MM.1S (cell line): Measurements from ENCODE around the gene DNPH1.

Experiments
- DNase-seq: peaks from one replicate; pipeline ENCODE4 v3.0.0-alpha.2; 2015
- H2AFZ ChIP-seq: fragments of 300-600 bp; sonication (generic); 2 replicates; pipeline ENCODE4 v1.6.0; 2016; ENCODE audit warnings: antibody characterized with exemption, low read length
- H3F3A ChIP-seq: fragments of 300-600 bp; sonication (generic); 2 replicates; pipeline ENCODE4 v1.6.1; 2016; ENCODE audit warnings: mild to moderate bottlenecking, antibody characterized with exemption, low read length, moderate library complexity, mixed read lengths; ENCODE audit not compliant: insufficient read depth
- H3K27ac ChIP-seq: fragments of 300-600 bp; sonication (generic); 2 replicates; pipeline ENCODE4 v1.5.1; 2016; ENCODE audit warnings: mild to moderate bottlenecking, low read length
- H3K27me3 ChIP-seq: fragments of 300-600 bp; sonication (generic); replicated peaks from 2 replicates; pipeline ENCODE4 v1.6.0; 2016; ENCODE audit warnings: low read length; ENCODE audit not compliant: insufficient read depth
- H3K36me3 ChIP-seq: fragments of 300-600 bp; sonication (generic); replicated peaks from 2 replicates; pipeline ENCODE4 v1.6.1; 2016; ENCODE audit warnings: mild to moderate bottlenecking, low read length, mixed read lengths; ENCODE audit not compliant: insufficient read depth
- H3K4me1 ChIP-seq: fragments of 300-600 bp; sonication (generic); 2 replicates; pipeline ENCODE4 v1.6.1; 2016; ENCODE audit warnings: low read length, mixed read lengths
- H3K4me2 ChIP-seq: fragments of 300-600 bp; sonication (generic); 2 replicates; pipeline ENCODE4 v1.6.0; 2016; ENCODE audit warnings: low read depth, low read length
- H3K4me3 ChIP-seq: fragments of 300-600 bp; sonication (generic); 2 replicates; pipeline ENCODE4 v1.5.1; 2016; ENCODE audit warnings: low read length, mixed read lengths
- H3K79me2 ChIP-seq: fragments of 300-600 bp; sonication (generic); 2 replicates; pipeline ENCODE4 v1.6.1; 2016; ENCODE audit warnings: mixed run types, low read length, mixed read lengths
- H3K9ac ChIP-seq: fragments of 300-600 bp; sonication (generic); 2 replicates; pipeline ENCODE4 v1.6.1; 2016; ENCODE audit warnings: low read length, mixed read lengths
- H3K9me2 ChIP-seq: fragments of 300-600 bp; sonication (generic); replicated peaks from 2 replicates; pipeline ENCODE4 v1.6.1; 2016; ENCODE audit warnings: mild to moderate bottlenecking, low read length, mixed read lengths; ENCODE audit not compliant: insufficient read depth
- H3K9me3 ChIP-seq: fragments of 300-600 bp; sonication (generic); replicated peaks from 2 replicates; pipeline ENCODE4 v1.6.1; 2016; ENCODE audit warnings: mild to moderate bottlenecking, low read length, mixed read lengths; ENCODE audit not compliant: insufficient read depth
- H4K20me1 ChIP-seq: fragments of 300-600 bp; sonication (generic); 2 replicates; pipeline ENCODE4 v1.6.1; 2016; ENCODE audit warnings: mild to moderate bottlenecking, low read length, moderate library complexity, mixed read lengths; ENCODE audit not compliant: insufficient read depth
- CTCF ChIP-seq: fragments of 300-600 bp; sonication (generic); IDR thresholded peaks from 2 replicates; pipeline ENCODE4 v1.5.1; 2016; ENCODE audit warnings: antibody characterized with exemption, low read length, mixed read lengths
- EZH2 ChIP-seq: fragments of 300-600 bp; sonication (generic); optimal IDR thresholded peaks from 2 replicates; pipeline ENCODE3; 2017; ENCODE audit warnings: low read depth, mild to moderate bottlenecking, antibody characterized with exemption, low read length, mixed read lengths
- EZH2phosphoT487 ChIP-seq: fragments of 300-600 bp; sonication (generic); IDR thresholded peaks from 2 replicates; pipeline ENCODE4 v1.6.1; 2018; ENCODE audit warnings: antibody characterized with exemption, low read length

The DNPH1 gene

DNA sequence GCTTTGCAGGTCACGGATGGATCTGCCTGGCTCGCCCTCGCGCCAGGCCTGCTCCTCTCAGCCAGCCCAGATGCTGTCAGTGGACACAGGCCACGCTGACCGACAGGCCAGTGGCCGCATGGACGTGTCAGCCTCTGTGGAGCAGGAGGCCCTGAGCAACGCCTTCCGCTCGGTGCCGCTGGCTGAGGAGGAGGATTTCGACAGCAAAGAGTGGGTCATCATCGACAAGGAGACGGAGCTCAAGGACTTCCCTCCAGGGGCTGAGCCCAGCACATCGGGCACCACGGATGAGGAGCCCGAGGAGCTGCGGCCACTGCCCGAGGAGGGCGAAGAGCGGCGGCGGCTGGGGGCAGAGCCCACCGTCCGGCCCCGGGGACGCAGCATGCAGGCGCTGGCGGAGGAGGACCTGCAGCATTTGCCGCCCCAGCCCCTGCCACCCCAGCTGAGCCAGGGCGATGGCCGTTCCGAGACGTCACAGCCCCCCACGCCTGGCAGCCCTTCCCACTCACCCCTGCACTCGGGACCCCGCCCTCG, 33.6 kb upstream of the DNPH1 start:
- Histone ChIP-seq H3K79me2 (no peaks in the 10 kb centered on the region), H3F3A (no peaks in the 10 kb centered on the region), H4K20me1 (no peaks in the 10 kb centered on the region), H3K27me3 (no peaks in the 10 kb centered on the region), H3K27ac (no peak overlapping the region), H3K4me1 (peaks cover 4% of the 10 kb centered on the region), H3K36me3 (no peaks in the 10 kb centered on the region), H3K4me2 (no peak overlapping the region), H3K4me3 (no peak overlapping the region), H2AFZ (no peak overlapping the region), H3K9ac (no peak overlapping the region), H3K9me2 (no peaks in the 10 kb centered on the region), H3K9me3 (no peaks in the 10 kb centered on the region)
- TF ChIP-seq EZH2phosphoT487 (no peak), EZH2 (no peak), CTCF (no peak)
- DNase-seq = no peak

DNA sequence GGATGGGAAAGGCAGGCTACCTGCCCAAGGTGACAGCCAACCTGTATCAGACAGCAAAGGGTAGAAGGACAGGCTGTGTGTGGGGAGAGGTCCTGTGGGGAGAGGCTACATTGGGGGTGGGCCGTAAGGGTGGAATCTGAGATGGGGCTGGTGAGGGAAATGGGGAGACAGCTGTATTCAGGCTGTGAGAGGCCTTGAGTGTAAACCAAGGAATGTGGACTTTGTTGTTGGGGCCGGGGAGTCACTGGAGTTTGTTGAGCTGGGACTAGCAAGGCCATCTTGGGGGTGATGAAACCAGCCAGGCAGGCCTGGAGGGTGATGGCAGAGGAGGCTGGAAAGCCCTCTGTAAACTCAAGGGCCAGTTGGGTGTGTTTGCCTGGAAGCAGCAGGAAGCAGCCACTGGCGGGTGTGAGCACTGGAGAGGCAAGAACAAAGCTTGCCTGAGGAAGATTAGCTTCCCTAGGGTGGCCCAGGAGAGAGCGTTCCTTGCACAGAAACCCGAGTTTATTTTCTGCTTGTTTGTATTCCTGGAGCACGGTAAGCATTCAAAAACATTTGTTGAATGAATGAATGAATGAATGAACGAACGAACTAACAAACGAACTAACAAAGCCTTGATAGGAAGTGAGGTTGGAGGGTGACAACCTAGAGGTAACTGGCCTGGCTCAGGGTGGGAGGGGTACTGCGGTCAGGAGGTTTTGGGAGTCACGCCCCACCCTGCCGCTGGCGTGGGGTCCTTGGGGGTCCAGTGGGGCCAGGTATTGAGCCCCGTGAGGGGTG, 32.9 kb upstream of the DNPH1 start:
- Histone ChIP-seq H3K36me3 (no peaks in the 10 kb centered on the region), H3K4me2 (no peak overlapping the region), H3K27me3 (no peaks in the 10 kb centered on the region), H3K4me1 (peaks cover 11% of the 10 kb centered on the region), H3K9me2 (no peaks in the 10 kb centered on the region), H3K79me2 (no peaks in the 10 kb centered on the region), H3K4me3 (no peak overlapping the region), H2AFZ (no peak overlapping the region), H4K20me1 (no peaks in the 10 kb centered on the region), H3F3A (no peaks in the 10 kb centered on the region), H3K9me3 (no peaks in the 10 kb centered on the region), H3K27ac (no peak overlapping the region), H3K9ac (no peak overlapping the region)
- TF ChIP-seq EZH2phosphoT487 = no peak
- no peak for TF ChIP-seq CTCF
- TF ChIP-seq EZH2 = no peak
- no peak for DNase-seq

GRCh38 chr6:43261198-43261597, 31.9 kb upstream of the DNPH1 start:
- DNase-seq = no peak
- no peaks in the 10 kb centered on the region for H3K79me2 ChIP-seq
- no peak for TF ChIP-seq EZH2phosphoT487
- TF ChIP-seq EZH2 = no peak
- no peak for TF ChIP-seq CTCF
- H4K20me1 ChIP-seq = no peaks in the 10 kb centered on the region
- H3K4me3 ChIP-seq = no peak overlapping the region
- H3K4me1 ChIP-seq = peaks cover 13% of the 10 kb centered on the region
- H3K9ac ChIP-seq = no peak overlapping the region
- no peak overlapping the region for H2AFZ ChIP-seq
- no peaks in the 10 kb centered on the region for H3K9me3 ChIP-seq
- H3K4me2 ChIP-seq = no peak overlapping the region
- H3K36me3 ChIP-seq = no peaks in the 10 kb centered on the region
- no peaks in the 10 kb centered on the region for H3K27me3 ChIP-seq
- no peaks in the 10 kb centered on the region for H3F3A ChIP-seq
- no peaks in the 10 kb centered on the region for H3K9me2 ChIP-seq
- H3K27ac ChIP-seq = no peak overlapping the region
